OCI-LY1 (cell line): ENCODE measurements around the gene RNF11.
"Not testable (repeated sequence)": the region's sequence is repeated elsewhere in the genome, so short reads cannot be mapped to it uniquely, and the experiment has no call there.

Experiments
- H2AFZ ChIP-seq: fragments of 200-600 bp; sonication (generic), shearing (Covaris generic); 2 replicates; pipeline ENCODE4 v1.6.0; 2014; ENCODE audit warnings: antibody characterized with exemption, mild to moderate bottlenecking, low read length
- H3F3A ChIP-seq: fragments of 200-600 bp; sonication (generic), shearing (Covaris generic); 2 replicates; pipeline ENCODE4 v1.6.0; 2014; ENCODE audit warnings: mild to moderate bottlenecking, antibody characterized with exemption, low read length, moderate library complexity; ENCODE audit not compliant: insufficient read depth
- H3K27ac ChIP-seq: fragments of 200-600 bp; sonication (generic); 2 replicates; pipeline ENCODE4 v1.5.1; 2014; ENCODE audit warnings: low read length, mixed run types, mild to moderate bottlenecking, low read depth; ENCODE audit not compliant: poor library complexity, severe bottlenecking
- H3K27me3 ChIP-seq: fragments of 200-600 bp; sonication (generic); 2 replicates; pipeline ENCODE4 v1.6.0; 2014; ENCODE audit warnings: antibody characterized with exemption, mild to moderate bottlenecking, low read length, moderate library complexity; ENCODE audit not compliant: insufficient read depth
- H3K36me3 ChIP-seq: fragments of 200-600 bp; sonication (generic); 2 replicates; pipeline ENCODE4 v1.6.1; 2014; ENCODE audit warnings: mild to moderate bottlenecking, antibody characterized with exemption, low read length, moderate library complexity, mixed read lengths; ENCODE audit not compliant: insufficient read depth
- H3K4me1 ChIP-seq: fragments of 200-600 bp; sonication (generic); 2 replicates; pipeline ENCODE4 v1.5.1; 2014; ENCODE audit warnings: mild to moderate bottlenecking, low read length, moderate library complexity; ENCODE audit not compliant: insufficient read depth, severe bottlenecking
- H3K4me2 ChIP-seq: fragments of 200-600 bp; sonication (generic), shearing (Covaris generic); 2 replicates; pipeline ENCODE4 v1.6.1; 2014; ENCODE audit warnings: low read length
- H3K4me3 ChIP-seq: fragments of 200-600 bp; sonication (generic); 2 replicates; pipeline ENCODE4 v1.5.1; 2014; ENCODE audit warnings: low read length, low read depth, mild to moderate bottlenecking, mixed read lengths; ENCODE audit not compliant: poor library complexity, severe bottlenecking
- H3K79me2 ChIP-seq: fragments of 200-600 bp; shearing (Covaris generic); 2 replicates; pipeline ENCODE4 v1.6.1; 2016; ENCODE audit warnings: mixed run types, low read length, mixed read lengths; ENCODE audit not compliant: insufficient read depth
- H3K9ac ChIP-seq: fragments of 200-600 bp; sonication (generic), shearing (Covaris generic); 2 replicates; pipeline ENCODE4 v1.6.1; 2014; ENCODE audit warnings: mild to moderate bottlenecking, low read length, mixed read lengths
- H3K9me2 ChIP-seq: fragments of 200-600 bp; sonication (generic), shearing (Covaris generic); 2 replicates; pipeline ENCODE4 v1.6.1; 2014; ENCODE audit warnings: low read depth, mild to moderate bottlenecking, low read length, mixed read lengths
- H3K9me3 ChIP-seq: fragments of 200-600 bp; shearing (Covaris generic); 2 replicates; pipeline ENCODE4 v1.6.1; 2014; ENCODE audit warnings: low read length, mixed read lengths
- H4K20me1 ChIP-seq: fragments of 200-600 bp; sonication (generic), shearing (Covaris generic); 2 replicates; pipeline ENCODE4 v1.6.0; 2016; ENCODE audit warnings: mild to moderate bottlenecking, low read length; ENCODE audit not compliant: insufficient read depth
- CTCF ChIP-seq: fragments of 200-600 bp; sonication (generic), shearing (Covaris generic); IDR thresholded peaks from 2 replicates; pipeline ENCODE4 v1.5.1; 2017; ENCODE audit warnings: mild to moderate bottlenecking, antibody characterized with exemption, low read length, moderate library complexity, mixed read lengths
- EZH2 ChIP-seq: fragments of 200-600 bp; sonication (generic), shearing (Covaris generic); IDR thresholded peaks from 2 replicates; pipeline ENCODE4 v1.8.0; 2017; ENCODE audit warnings: borderline replicate concordance, mixed run types, mild to moderate bottlenecking, antibody characterized with exemption, low read length, moderate library complexity, mixed read lengths

The RNF11 gene

GRCh38 chr1:51224255-51224654 lies 11.8 kb upstream of the RNF11 start:
- Histone ChIP-seq H3K9me2 (no peaks in the 10 kb centered on the region), H3K9me3 (no peaks in the 10 kb centered on the region), H3K36me3 (no peaks in the 10 kb centered on the region), H3K9ac (no peak overlapping the region), H4K20me1 (no peaks in the 10 kb centered on the region), H3K79me2 (no peaks in the 10 kb centered on the region), H3K4me1 (no peaks in the 10 kb centered on the region), H2AFZ (no peak overlapping the region), H3K27ac (no peak overlapping the region), H3K27me3 (peaks cover 7% of the 10 kb centered on the region; the same call in 1 of the 2 replicates), H3F3A (no peaks in the 10 kb centered on the region), H3K4me3 (no peak overlapping the region), H3K4me2 (no peak overlapping the region)
- TF ChIP-seq EZH2 (no peak), CTCF (no peak)

- H3K4me3 ChIP-seq, H4K20me1 ChIP-seq, H3F3A ChIP-seq, H2AFZ ChIP-seq, H3K27ac ChIP-seq, H3K9ac ChIP-seq, H3K9me2 ChIP-seq, H3K4me1 ChIP-seq, H3K4me2 ChIP-seq, H3K79me2 ChIP-seq, H3K27me3 ChIP-seq, H3K9me3 ChIP-seq, H3K36me3 ChIP-seq: not testable (repeated sequence)
These were observed 8.7 kb upstream of the RNF11 start for GRCh38 chr1:51227231-51227960.

GRCh38 chr1:51228471-51228870 lies 7.6 kb upstream of the RNF11 start:
- H2AFZ ChIP-seq, H3K4me1 ChIP-seq, H3K4me2 ChIP-seq, H3F3A ChIP-seq, H3K79me2 ChIP-seq, H4K20me1 ChIP-seq, H3K9me2 ChIP-seq, H3K4me3 ChIP-seq, H3K27ac ChIP-seq, H3K9ac ChIP-seq, H3K27me3 ChIP-seq, H3K36me3 ChIP-seq, H3K9me3 ChIP-seq: not testable (repeated sequence)

- Histone ChIP-seq H2AFZ (no peak overlapping the region), H3K9me3 (no peaks in the 10 kb centered on the region), H3K4me2 (no peak overlapping the region), H3K27me3 (no peaks in the 10 kb centered on the region; the same call in 1 of the 2 replicates), H3K27ac (no peak overlapping the region), H4K20me1 (no peaks in the 10 kb centered on the region), H3K4me1 (peaks cover 15% of the 10 kb centered on the region), H3F3A (no peaks in the 10 kb centered on the region), H3K36me3 (no peaks in the 10 kb centered on the region), H3K9ac (no peak overlapping the region), H3K79me2 (no peaks in the 10 kb centered on the region), H3K4me3 (no peak overlapping the region), H3K9me2 (no peaks in the 10 kb centered on the region)
- no peak for TF ChIP-seq EZH2
- TF ChIP-seq CTCF, result no peak
These were observed 5.5 kb upstream of the RNF11 start for GRCh38 chr1:51230501-51231078.
